HG03342 (cell line): Measurements from ENCODE around the gene SCRT2.
"Not testable (repeated sequence)": the region's sequence is repeated elsewhere in the genome, so short reads cannot be mapped to it uniquely, and the experiment has no call there.

Experiments
- ATAC-seq: cut with Tn5 transposase; IDR thresholded peaks from one replicate; pipeline ENCODE4 v1.9.1; 2021; ENCODE audit warnings: mild to moderate bottlenecking, moderate library complexity; ENCODE audit not compliant: unreplicated experiment

The SCRT2 gene

GRCh38 chr20:701401-702129 lies 26.0 kb upstream of the SCRT2 start:
- no peak for ATAC-seq

- ATAC-seq, result no peak
These were observed 24.3 kb upstream of the SCRT2 start for GRCh38 chr20:699811-700338.

- no peak for ATAC-seq
These were observed 23.7 kb upstream of the SCRT2 start for GRCh38 chr20:699342-699741.

DNA sequence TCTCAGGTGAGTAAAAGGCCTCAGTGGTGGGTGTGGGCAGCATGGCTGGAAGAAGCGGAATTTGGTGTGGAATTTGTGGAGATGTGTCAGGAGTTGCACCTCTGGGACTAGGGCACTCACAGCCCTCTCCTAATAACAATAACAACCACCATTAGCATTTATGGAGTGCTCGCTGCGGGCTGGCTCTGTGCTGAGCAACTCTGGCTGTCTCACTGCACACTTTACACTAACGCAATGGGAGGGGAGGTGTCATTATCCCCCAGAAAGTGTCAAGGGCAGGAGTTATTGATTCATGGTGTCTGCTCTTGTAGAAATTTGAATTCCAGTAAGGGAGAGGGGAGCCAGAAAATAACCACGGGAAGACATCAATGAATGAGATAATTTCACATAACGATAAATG lies 22.7 kb upstream of the SCRT2 start:
- no peak for ATAC-seq

DNA sequence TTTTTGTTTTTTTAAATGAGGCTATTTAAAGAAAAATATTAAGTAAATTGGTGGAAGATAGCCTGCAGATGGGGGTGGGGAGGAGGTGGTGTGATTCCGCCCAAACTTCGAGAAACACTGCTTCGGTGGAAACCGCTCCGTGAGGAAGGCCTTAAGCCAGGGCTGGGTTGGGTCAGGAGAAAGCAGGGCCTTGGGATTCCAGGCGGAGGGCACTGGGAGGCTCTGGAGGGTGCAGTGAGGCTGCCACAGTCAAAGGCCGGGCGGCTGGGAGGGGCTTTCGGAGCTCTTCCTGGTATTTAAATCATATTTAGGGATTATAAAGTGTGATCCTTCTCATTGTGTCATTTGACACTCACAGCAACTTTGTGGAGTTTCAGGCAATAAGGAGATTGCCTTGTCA lies 22.2 kb upstream of the SCRT2 start:
- no peak for ATAC-seq

DNA sequence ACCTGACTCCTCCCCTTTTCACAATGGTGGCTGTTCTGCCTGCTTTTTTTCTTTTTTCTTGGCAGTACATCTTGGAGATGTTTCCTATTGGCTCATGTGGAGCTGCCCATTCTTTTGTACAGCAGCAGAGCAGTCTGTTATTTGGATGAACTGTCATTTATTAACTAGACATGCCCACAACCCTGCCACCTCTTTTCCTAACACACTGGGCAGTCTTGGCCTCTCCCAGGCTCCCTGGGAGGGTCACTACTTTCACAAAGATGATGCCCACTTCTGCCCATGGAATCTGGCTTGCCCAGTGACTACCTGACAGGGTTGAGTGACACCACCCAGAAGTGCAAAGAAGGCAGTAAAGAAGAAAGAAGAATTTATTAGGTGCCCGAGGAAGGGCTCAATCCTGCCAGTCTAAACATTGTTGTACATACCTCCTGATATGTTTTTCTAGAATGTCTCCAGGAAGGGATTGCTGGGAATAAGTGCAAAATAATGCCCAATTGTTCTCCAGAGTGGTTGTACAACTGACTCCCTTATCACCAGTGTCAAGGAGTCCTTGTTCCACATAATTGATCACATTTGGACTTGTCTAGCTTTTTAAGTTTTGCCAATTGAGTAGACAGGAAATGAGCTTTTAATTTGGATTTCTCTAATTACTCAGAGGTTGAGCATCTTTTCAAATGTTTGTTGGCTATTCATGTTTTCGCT lies 19.7 kb upstream of the SCRT2 start:
- ATAC-seq, result no peak

GRCh38 chr20:694496-694895 lies 18.9 kb upstream of the SCRT2 start:
- ATAC-seq, result no peak

DNA sequence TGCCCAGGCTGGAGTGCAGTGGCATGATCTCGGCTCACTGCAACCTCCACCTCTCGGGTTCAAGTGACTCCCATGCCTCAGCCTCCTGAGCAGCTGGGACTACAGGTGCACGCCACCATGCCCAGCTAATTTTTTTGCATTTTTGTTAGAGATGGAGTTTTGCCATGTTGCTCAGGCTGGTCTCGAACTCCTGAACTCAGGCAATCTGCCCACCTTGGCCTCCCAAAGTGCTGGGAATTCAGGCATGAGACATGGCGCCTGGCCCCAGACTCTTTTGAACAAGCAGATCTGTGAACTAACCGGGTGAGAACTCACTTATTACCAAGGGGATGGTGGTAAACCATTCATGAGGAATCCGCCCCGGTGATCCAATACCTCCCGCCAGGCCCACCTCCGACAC lies 18.2 kb upstream of the SCRT2 start:
- not testable (repeated sequence) for ATAC-seq

DNA sequence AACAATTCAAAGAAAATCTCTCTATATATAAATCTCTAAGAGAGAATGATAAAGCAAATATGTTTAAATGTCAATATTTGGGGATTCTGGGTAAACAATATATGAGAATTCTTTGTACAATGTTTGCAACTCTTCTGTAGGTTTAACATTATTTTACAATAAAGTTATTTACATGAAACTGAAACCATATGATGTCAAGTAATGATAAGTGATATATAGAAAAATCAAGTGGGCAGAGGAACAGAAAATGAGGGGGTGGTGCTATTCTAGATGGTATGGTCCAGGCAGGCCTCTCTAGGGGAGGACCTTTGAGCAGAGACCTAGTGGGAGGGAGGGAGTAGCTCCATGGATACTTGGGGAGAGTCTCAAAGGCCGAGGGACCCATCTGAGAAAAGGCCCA lies 16.4 kb upstream of the SCRT2 start:
- ATAC-seq, result no peak

DNA sequence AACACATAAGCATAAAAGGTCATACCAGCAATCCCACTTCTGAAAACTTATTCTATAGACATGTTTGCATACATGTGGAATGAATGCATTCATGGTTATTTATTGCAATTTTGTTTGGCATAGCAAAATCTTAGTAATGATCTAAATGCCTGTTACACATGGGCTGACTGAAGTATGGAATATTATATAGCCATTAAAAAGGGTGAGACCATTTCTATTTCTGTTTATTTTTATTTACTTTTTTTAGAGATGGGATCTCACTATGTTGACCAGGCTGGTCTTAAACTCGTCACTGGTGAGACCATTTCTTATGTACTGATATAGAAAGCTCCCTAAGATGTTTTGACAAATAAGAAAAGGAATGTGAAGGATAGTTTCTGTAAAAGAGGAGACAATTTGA lies 14.3 kb upstream of the SCRT2 start:
- no peak for ATAC-seq

DNA sequence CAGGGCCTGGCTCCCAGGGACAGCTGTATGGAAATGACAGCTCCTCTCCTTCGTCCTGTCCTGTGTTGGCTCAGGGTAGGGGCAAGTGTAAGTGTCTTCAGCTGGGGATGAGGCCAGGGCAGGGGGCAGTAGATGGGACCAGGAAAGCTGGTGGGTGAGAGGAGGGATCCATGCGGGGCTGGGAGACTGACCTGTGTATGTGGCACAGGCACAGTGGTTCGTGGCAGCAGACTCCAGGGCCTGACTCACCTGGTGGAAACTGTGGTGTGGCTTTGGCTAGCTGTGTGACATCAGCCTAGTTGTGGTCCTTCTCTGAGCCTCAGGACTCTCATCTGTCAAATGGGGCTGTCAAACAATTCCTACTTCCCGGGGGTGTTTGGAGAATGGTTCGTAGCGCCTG lies 13.7 kb upstream of the SCRT2 start:
- no peak for ATAC-seq

DNA sequence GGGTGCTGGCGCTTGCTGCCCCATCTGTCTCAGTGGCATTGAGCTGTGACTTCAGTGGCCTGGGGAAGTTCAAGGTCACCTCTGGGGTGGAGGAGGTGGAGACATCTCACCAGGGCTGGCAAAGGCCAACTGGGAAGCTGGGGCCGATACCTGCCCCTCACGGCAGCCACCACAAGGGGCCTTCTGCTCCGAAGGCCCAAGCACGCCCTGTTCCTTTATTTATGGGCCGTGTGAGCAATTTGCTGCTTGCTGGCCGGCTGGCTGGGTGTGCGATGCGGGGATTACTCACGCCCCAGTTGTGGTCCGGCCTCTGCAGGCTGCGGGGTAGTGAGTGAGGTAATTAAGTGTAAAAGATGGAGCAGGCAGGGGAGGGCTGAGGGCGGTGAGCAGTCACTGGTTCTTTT lies 13.2 kb upstream of the SCRT2 start:
- no peak for ATAC-seq

GRCh38 chr20:687468-688203 lies 12.0 kb upstream of the SCRT2 start:
- no peak for ATAC-seq

GRCh38 chr20:684676-685319 lies 9.2 kb upstream of the SCRT2 start:
- no peak for ATAC-seq

DNA sequence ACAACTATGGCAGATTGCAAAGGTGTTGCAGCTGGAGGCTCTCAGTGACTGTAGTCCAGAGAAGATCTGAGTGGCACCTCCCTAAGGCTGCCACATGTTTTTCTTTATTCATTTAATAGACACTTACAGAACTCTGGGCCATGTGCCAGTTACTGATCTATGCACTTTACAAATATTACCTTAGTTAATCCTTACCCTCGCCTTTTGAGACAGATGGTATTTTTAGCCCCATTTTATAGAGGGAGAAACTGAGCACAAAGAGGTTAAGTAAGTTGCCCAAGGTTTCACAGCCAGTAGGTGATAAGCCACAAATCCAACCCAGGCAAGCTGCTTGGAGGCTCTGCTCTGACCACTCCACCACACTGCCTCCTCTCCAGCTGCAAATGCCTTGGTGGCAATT lies 6.5 kb upstream of the SCRT2 start:
- ATAC-seq, result no peak

DNA sequence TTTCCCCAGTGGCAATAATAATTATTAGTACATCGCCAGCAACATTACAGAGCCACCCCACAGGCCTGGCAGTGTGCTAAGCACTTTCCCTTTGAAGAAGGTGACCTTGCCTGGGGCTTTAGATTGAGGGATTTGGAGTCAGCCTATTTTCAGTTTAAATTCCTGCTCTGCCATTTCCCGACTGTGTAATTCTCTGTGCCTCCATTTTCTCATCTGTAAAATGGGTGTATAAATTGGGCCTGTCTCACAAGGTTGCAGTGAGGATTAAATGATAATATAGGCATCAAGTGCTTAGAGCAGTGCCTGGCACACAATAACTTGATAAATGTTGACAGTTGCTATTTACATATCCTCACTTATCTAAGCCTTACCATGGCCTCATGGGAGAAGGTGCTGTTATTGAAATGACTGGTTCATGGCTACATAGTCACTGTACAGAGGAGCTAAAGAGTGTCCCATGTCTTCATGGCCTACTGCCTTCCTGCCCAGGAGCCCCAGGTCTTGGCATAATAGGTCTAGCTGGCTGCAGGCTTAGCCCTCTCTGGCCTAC lies 5.1 kb upstream of the SCRT2 start:
- no peak for ATAC-seq

DNA sequence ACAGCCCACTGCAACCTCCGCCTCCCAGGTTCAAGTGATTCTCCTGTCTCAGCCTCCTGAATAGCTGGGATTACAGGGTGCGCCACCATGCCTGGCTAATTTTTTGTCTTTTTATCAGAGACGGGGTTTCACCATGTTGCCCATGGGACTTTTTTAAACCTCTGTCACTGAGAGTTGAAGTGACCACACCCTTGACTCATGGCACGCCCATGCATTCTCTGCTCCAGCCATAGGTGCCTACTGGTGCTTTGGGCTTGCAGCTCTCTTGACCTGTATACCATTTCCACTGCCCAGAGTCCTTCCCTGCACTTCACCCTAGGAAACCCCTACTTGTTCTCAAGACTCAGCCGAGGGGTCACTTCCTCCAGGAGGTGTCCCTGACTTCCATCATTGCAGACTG lies 2.4 kb upstream of the SCRT2 start:
- no peak for ATAC-seq

GRCh38 chr20:676967-677366 lies 1.4 kb upstream of the SCRT2 start:
- no peak for ATAC-seq

- no peak for ATAC-seq
These were observed 824 bp upstream of the SCRT2 start for GRCh38 chr20:676315-676937.

DNA sequence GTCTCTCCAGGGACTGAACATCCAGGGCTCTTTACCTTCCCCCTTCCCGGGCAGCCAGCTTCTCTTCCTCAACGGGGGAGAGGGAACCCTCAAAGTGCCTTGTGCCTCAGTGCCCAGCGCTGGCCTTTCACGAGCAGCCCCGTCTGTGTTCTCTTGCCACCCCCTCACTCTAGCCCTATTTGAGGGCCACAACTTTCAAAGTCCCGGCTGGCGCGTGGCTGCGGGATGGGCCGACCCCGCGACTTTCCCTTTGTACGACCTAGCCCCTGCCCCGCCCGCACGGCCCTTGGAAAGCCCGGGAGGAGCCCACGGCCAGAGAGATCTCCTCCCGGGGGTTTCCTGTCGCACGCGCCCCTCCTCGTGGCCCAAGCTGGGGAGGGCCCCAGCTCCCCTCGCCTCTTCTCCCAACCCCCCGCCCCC lies 559 bp downstream of the SCRT2 start:
- ATAC-seq, result no peak

DNA sequence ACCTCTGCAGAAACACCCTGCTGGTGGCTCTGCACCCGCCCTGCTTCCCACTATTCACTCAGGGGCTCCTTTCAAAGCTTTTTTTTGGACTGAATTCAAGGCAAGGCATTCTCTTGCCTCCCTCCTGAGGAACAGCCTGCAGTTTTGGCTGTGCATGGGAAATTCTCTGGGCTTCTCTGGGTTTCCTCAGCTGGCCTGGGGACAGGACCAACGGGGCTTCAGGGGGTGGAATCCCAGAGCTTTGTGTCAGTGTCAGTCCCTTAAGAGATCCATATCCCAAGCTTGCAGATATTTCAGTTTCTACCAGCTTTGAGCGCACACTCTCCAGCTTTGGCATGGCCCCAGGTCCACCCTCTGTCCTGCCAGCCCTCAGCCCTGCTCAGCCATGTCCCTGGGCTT lies 2.0 kb downstream of the SCRT2 start:
- no peak for ATAC-seq
